Parathyroid adenoma (tissue), 2 donors: Measurements from ENCODE around the gene SCYGR5.

Experiments
- H2AFZ ChIP-seq: fragments of 300-600 bp; sonication (generic); one replicate; pipeline ENCODE4 v1.7.0; 2017; ENCODE audit warnings: antibody characterized with exemption, mild to moderate bottlenecking
- H3K27ac ChIP-seq: fragments of 300-600 bp; sonication (generic); one replicate; pipeline ENCODE4 v1.7.0; 2017
- H3K27me3 ChIP-seq: fragments of 300-600 bp; sonication (generic); one replicate; pipeline ENCODE4 v1.7.0; 2017; ENCODE audit warnings: low read length; ENCODE audit not compliant: control insufficient read depth, insufficient read depth
- H3K36me3 ChIP-seq: fragments of 300-600 bp; sonication (generic); one replicate; pipeline ENCODE4 v1.7.0; 2017; ENCODE audit warnings: low read length; ENCODE audit not compliant: control insufficient read depth, insufficient read depth
- H3K4me1 ChIP-seq: fragments of 300-600 bp; sonication (generic); one replicate; pipeline ENCODE4 v1.7.0; 2017; ENCODE audit warnings: control low read depth
- H3K4me2 ChIP-seq: fragments of 300-600 bp; sonication (generic); one replicate; pipeline ENCODE4 v1.7.0; 2017; ENCODE audit warnings: low read length
- H3K4me3 ChIP-seq: fragments of 300-600 bp; sonication (generic); one replicate; pipeline ENCODE4 v1.7.0; 2017; ENCODE audit warnings: low read depth, low read length
- H3K79me2 ChIP-seq: fragments of 300-600 bp; sonication (generic); one replicate; pipeline ENCODE4 v1.7.0; 2017; ENCODE audit warnings: control low read depth
- H3K9ac ChIP-seq: fragments of 300-600 bp; sonication (generic); one replicate; pipeline ENCODE4 v1.7.0; 2017; ENCODE audit warnings: mild to moderate bottlenecking
- H3K9me3 ChIP-seq: fragments of 300-600 bp; sonication (generic); one replicate; pipeline ENCODE4 v1.7.0; 2017; ENCODE audit warnings: low read length; ENCODE audit not compliant: control insufficient read depth
- CTCF ChIP-seq: fragments of 300-600 bp; sonication (generic); IDR thresholded peaks from one replicate; pipeline ENCODE4 v1.7.0; 2017; ENCODE audit warnings: antibody characterized with exemption, mild to moderate bottlenecking
- donor health status: primary hyperparathyroidism.

The SCYGR5 gene

GRCh38 chr2:227642656-227643055 is 23.9 kb upstream of the SCYGR5 start:
- no peaks in the 10 kb centered on the region for H3K4me1 ChIP-seq
- no peaks in the 10 kb centered on the region for H3K9me3 ChIP-seq
- no peaks in the 10 kb centered on the region for H3K27me3 ChIP-seq
- no peak overlapping the region for H3K4me3 ChIP-seq
- no peak overlapping the region for H3K27ac ChIP-seq
- no peak overlapping the region for H2AFZ ChIP-seq
- H3K79me2 ChIP-seq, result no peaks in the 10 kb centered on the region
- no peak for TF ChIP-seq CTCF
- no peaks in the 10 kb centered on the region for H3K36me3 ChIP-seq
- no peak overlapping the region for H3K9ac ChIP-seq
- no peak overlapping the region for H3K4me2 ChIP-seq

- Histone ChIP-seq H3K4me1 (no peaks in the 10 kb centered on the region), H3K27me3 (no peaks in the 10 kb centered on the region), H2AFZ (no peak overlapping the region), H3K4me2 (no peak overlapping the region), H3K9ac (no peak overlapping the region), H3K36me3 (no peaks in the 10 kb centered on the region), H3K79me2 (no peaks in the 10 kb centered on the region), H3K27ac (no peak overlapping the region), H3K4me3 (no peak overlapping the region), H3K9me3 (no peaks in the 10 kb centered on the region)
- TF ChIP-seq CTCF, result no peak
These were observed 22.5 kb upstream of the SCYGR5 start for GRCh38 chr2:227643990-227644551.

GRCh38 chr2:227653419-227653818 is 13.2 kb upstream of the SCYGR5 start:
- Histone ChIP-seq H3K27me3 (no peaks in the 10 kb centered on the region), H2AFZ (no peak overlapping the region), H3K36me3 (no peaks in the 10 kb centered on the region), H3K4me2 (no peak overlapping the region), H3K79me2 (no peaks in the 10 kb centered on the region), H3K9ac (no peak overlapping the region), H3K4me3 (no peak overlapping the region), H3K9me3 (no peaks in the 10 kb centered on the region), H3K27ac (no peak overlapping the region), H3K4me1 (no peaks in the 10 kb centered on the region)
- no peak for TF ChIP-seq CTCF

GRCh38 chr2:227654426-227654825 is 12.2 kb upstream of the SCYGR5 start:
- Histone ChIP-seq H2AFZ (no peak overlapping the region), H3K4me1 (no peaks in the 10 kb centered on the region), H3K79me2 (no peaks in the 10 kb centered on the region), H3K27me3 (no peaks in the 10 kb centered on the region), H3K4me3 (no peak overlapping the region), H3K9me3 (no peaks in the 10 kb centered on the region), H3K9ac (no peak overlapping the region), H3K36me3 (no peaks in the 10 kb centered on the region), H3K4me2 (no peak overlapping the region), H3K27ac (no peak overlapping the region)
- no peak for TF ChIP-seq CTCF

GRCh38 chr2:227655454-227655853 is 11.2 kb upstream of the SCYGR5 start:
- H3K4me1 ChIP-seq, result no peaks in the 10 kb centered on the region
- H3K4me2 ChIP-seq, result no peak overlapping the region
- no peaks in the 10 kb centered on the region for H3K27me3 ChIP-seq
- TF ChIP-seq CTCF, result no peak
- H3K36me3 ChIP-seq, result no peaks in the 10 kb centered on the region
- H2AFZ ChIP-seq, result no peak overlapping the region
- H3K9ac ChIP-seq, result no peak overlapping the region
- no peak overlapping the region for H3K27ac ChIP-seq
- H3K79me2 ChIP-seq, result no peaks in the 10 kb centered on the region
- H3K4me3 ChIP-seq, result no peak overlapping the region
- no peaks in the 10 kb centered on the region for H3K9me3 ChIP-seq
